ENCODE measurements around the gene PRDM10.
"Not testable (repeated sequence)": the region's sequence is repeated elsewhere in the genome, so short reads cannot be mapped to it uniquely, and the experiment has no call there.

GRCh38 chr11:130015846-130016245 lies 13.2 kb upstream of the PRDM10 start:
- not testable (repeated sequence) for TF ChIP-seq CTCF, EP300, POLR2AphosphoS5 (IDR thresholded peaks at IDR 0.05)
